GM19238 (cell line): Measurements from ENCODE around the gene ROR2.
"Not testable (repeated sequence)": the region's sequence is repeated elsewhere in the genome, so short reads cannot be mapped to it uniquely, and the experiment has no call there.

Experiments used
- DNase-seq: peaks from one replicate; pipeline ENCODE4 v3.0.0; 2011; ENCODE audit warnings: low spot score; ENCODE audit not compliant: insufficient read length

Gene ROR2

GRCh38 chr9:91646702-91647101 is 303.3 kb downstream of the ROR2 start:
- no peak for DNase-seq

GRCh38 chr9:91644433-91644832 is 305.6 kb downstream of the ROR2 start:
- no peak for DNase-seq

GRCh38 chr9:91643481-91644077 is 306.4 kb downstream of the ROR2 start:
- no peak for DNase-seq

- DNase-seq: no peak
These were observed 307.3 kb downstream of the ROR2 start for GRCh38 chr9:91642771-91643170.

GRCh38 chr9:91640428-91640827 is 309.6 kb downstream of the ROR2 start:
- DNase-seq: no peak

- no peak for DNase-seq
These were observed 311.0 kb downstream of the ROR2 start for GRCh38 chr9:91639054-91639453.

- not testable (repeated sequence) for DNase-seq
These were observed 315.2 kb downstream of the ROR2 start for GRCh38 chr9:91634832-91635231.

GRCh38 chr9:91629718-91630117 is 320.3 kb downstream of the ROR2 start:
- DNase-seq: no peak

GRCh38 chr9:91628892-91629291 is 321.1 kb downstream of the ROR2 start:
- no peak for DNase-seq

- no peak for DNase-seq
These were observed 324.7 kb downstream of the ROR2 start for GRCh38 chr9:91625331-91625730.

- DNase-seq: no peak
These were observed 327.0 kb downstream of the ROR2 start for GRCh38 chr9:91623004-91623403.

GRCh38 chr9:91622121-91622520 is 327.9 kb downstream of the ROR2 start:
- DNase-seq: not testable (repeated sequence)

- not testable (repeated sequence) for DNase-seq
These were observed 336.0 kb downstream of the ROR2 start for GRCh38 chr9:91614044-91614443.

- DNase-seq: no peak
These were observed 338.4 kb downstream of the ROR2 start for GRCh38 chr9:91611582-91611981.

- DNase-seq: no peak
These were observed 343.6 kb downstream of the ROR2 start for GRCh38 chr9:91606255-91606995.

GRCh38 chr9:91604451-91605179 is 345.4 kb downstream of the ROR2 start:
- DNase-seq: no peak

GRCh38 chr9:91603932-91604331 is 346.1 kb downstream of the ROR2 start:
- no peak for DNase-seq

- DNase-seq: no peak
These were observed 350.5 kb downstream of the ROR2 start for GRCh38 chr9:91599564-91599963.

GRCh38 chr9:91591627-91592026 is 358.4 kb downstream of the ROR2 start:
- no peak for DNase-seq

GRCh38 chr9:91589101-91589553 is 360.9 kb downstream of the ROR2 start:
- no peak for DNase-seq

GRCh38 chr9:91586282-91586681 is 363.7 kb downstream of the ROR2 start:
- DNase-seq: no peak

GRCh38 chr9:91583966-91584365 is 366.1 kb downstream of the ROR2 start:
- DNase-seq: no peak
